ENCODE measurements around the gene TLR10. TPM values are rescaled to one million over a fixed set of nuclear protein-coding genes. Genes with fewer than 3 reads are reported as not detected.
A peak's percentile ranks its signal among the peaks of the same experiment; 100 is the strongest.

The TLR10 gene
- total and polyA plus RNA-seq, 9 of the 15 experiments (the other 6 are each of a cell fraction or from before 2014, with no cell fraction given), result 0.03 to 0.05 TPM; not detected in 7

GRCh38 chr4:38805530-38806145 is 22.8 kb upstream of the TLR10 start (continued):
- TF ChIP-seq HMGXB4 (CRISPR knock-in tag; IDR thresholded peaks at IDR 0.05) (no peak), SIN3A (IDR thresholded peaks at IDR 0.05; ENCODE audit: borderline replicate concordance in 2 of 2, control insufficient read depth in 1 of 2, low read depth in 2 of 2, low read length in 2 of 2) (no peak), DDX20 (tag; IDR thresholded peaks at IDR 0.05; ENCODE audit: low read depth) (no peak), HIVEP1 (CRISPR knock-in tag; IDR thresholded peaks at IDR 0.05) (no peak), ZBTB34 (CRISPR knock-in tag; IDR thresholded peaks at IDR 0.05) (no peak), GABPA (tag; conservative IDR thresholded peaks at IDR 0.05; ENCODE audit: low read depth) (peak; percentile 61), SMARCE1 (IDR thresholded peaks at IDR 0.05) (peak; percentile 28; the same call in 1 of the 2 replicates), ZNF592 (IDR thresholded peaks at IDR 0.05) (no peak), NR0B1 (IDR thresholded peaks at IDR 0.05; ENCODE audit: partially characterized antibody) (no peak), THRAP3 (IDR thresholded peaks at IDR 0.05; ENCODE audit: borderline replicate concordance) (no peak), CHAMP1 (IDR thresholded peaks at IDR 0.05) (no peak), KHSRP (IDR thresholded peaks at IDR 0.05) (no peak), PHTF2 (CRISPR knock-in tag; IDR thresholded peaks at IDR 0.05) (no peak)

Data from K562 (cell line).